ENCODE data around the gene AMPD1.
A peak's percentile ranks its signal among the peaks of the same experiment; 100 is the strongest.

The AMPD1 gene

GRCh38 chr1:114696810-114697209, 1.5 kb upstream of the AMPD1 start:
- Mint-ChIP-seq H3K9me3 (no peaks in the 10 kb centered on the region), H3K27ac (no peak overlapping the region), H3K36me3 (ENCODE audit: low read depth) (no peaks in the 10 kb centered on the region), H3K4me1 (peaks cover 9% of the 10 kb centered on the region), H3K4me3 (no peak overlapping the region), H3K27me3 (ENCODE audit: low read depth) (no peaks in the 10 kb centered on the region)
- TF ChIP-seq CTCF (IDR thresholded peaks at IDR 0.05; ENCODE audit: unreplicated experiment in 3 of 3): no peak

GRCh38 chr1:114694540-114695310, 621 bp downstream of the AMPD1 start:
- H3K4me3 Mint-ChIP-seq: peak overlapping the region in 1 of 3 experiments; percentile 70
- H3K27ac Mint-ChIP-seq: peak overlapping the region in 1 of 3 experiments; percentile 33
- H3K9me3 Mint-ChIP-seq: no peaks in the 10 kb centered on the region
- H3K27me3 Mint-ChIP-seq (ENCODE audit: low read depth): no peaks in the 10 kb centered on the region
- peaks cover 9% of the 10 kb centered on the region for H3K4me1 Mint-ChIP-seq
- no peaks in the 10 kb centered on the region for H3K36me3 Mint-ChIP-seq (ENCODE audit: low read depth)
- no peak for TF ChIP-seq CTCF (IDR thresholded peaks at IDR 0.05; ENCODE audit: unreplicated experiment in 3 of 3)

DNA sequence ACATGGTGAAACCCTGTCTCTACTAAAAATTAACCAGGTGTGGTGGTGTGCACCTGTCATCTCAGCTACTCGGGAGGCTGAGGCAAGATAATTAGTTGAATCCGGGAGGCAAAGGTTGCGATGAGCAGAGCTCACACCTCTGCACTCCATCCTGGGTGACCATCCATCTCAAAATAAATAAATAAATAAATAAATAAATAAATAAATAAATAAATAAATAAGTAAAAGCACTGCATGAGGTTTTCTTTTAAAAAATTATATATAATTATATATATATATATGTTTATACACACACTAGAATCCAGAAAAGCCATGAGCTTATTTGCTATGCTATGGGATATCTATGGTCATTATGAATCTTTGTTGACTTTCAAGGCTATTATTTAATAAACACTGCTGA, 2.4 kb downstream of the AMPD1 start:
- H3K4me3 Mint-ChIP-seq: no peak overlapping the region
- no peaks in the 10 kb centered on the region for H3K9me3 Mint-ChIP-seq
- H3K27me3 Mint-ChIP-seq (ENCODE audit: low read depth): peaks cover 9% of the 10 kb centered on the region
- H3K36me3 Mint-ChIP-seq (ENCODE audit: low read depth): no peaks in the 10 kb centered on the region
- peaks cover 9% of the 10 kb centered on the region for H3K4me1 Mint-ChIP-seq
- H3K27ac Mint-ChIP-seq: no peak overlapping the region
- no peak for TF ChIP-seq CTCF (IDR thresholded peaks at IDR 0.05; ENCODE audit: unreplicated experiment in 3 of 3)

GRCh38 chr1:114691061-114691460, 4.3 kb downstream of the AMPD1 start:
- Mint-ChIP-seq H3K27me3 (ENCODE audit: low read depth) (peaks cover 12% of the 10 kb centered on the region), H3K27ac (no peak overlapping the region), H3K36me3 (ENCODE audit: low read depth) (no peaks in the 10 kb centered on the region), H3K9me3 (no peaks in the 10 kb centered on the region), H3K4me3 (no peak overlapping the region), H3K4me1 (peaks cover 9% of the 10 kb centered on the region)
- TF ChIP-seq CTCF (IDR thresholded peaks at IDR 0.05; ENCODE audit: unreplicated experiment in 3 of 3): no peak

DNA sequence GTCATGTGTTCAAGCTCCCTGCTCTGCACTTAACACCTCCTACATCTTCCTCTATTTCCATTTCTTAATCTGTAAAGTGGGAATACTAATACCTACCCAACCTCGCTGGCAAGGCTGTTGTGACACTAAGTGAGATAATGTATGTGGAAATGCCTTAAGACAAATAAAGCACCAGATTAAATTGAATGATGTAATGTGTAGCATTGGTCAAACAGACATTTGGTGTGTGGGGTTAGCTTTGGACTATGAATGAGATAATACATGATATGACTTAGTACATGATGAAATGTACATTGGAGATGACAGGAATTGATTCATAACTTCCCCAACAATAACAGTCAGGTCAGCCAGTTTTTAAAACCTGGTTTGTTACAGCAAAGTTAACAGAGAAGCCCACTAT, 5.2 kb downstream of the AMPD1 start:
- no peak for TF ChIP-seq CTCF (IDR thresholded peaks at IDR 0.05; ENCODE audit: unreplicated experiment in 3 of 3)

GRCh38 chr1:114688526-114688925, 6.8 kb downstream of the AMPD1 start:
- Mint-ChIP-seq H3K36me3 (ENCODE audit: low read depth) (no peaks in the 10 kb centered on the region), H3K9me3 (no peaks in the 10 kb centered on the region), H3K4me3 (no peak overlapping the region), H3K4me1 (no peaks in the 10 kb centered on the region), H3K27me3 (ENCODE audit: low read depth) (peaks cover 19% of the 10 kb centered on the region), H3K27ac (no peak overlapping the region)
- no peak for TF ChIP-seq CTCF (IDR thresholded peaks at IDR 0.05; ENCODE audit: unreplicated experiment in 3 of 3)

More for the DNA sequence above, 5.2 kb downstream of the AMPD1 start:
- H3K4me3 Mint-ChIP-seq: no peak overlapping the region
- H3K9me3 Mint-ChIP-seq: no peaks in the 10 kb centered on the region
- H3K36me3 Mint-ChIP-seq (ENCODE audit: low read depth): no peaks in the 10 kb centered on the region
- peaks cover under 1% of the 10 kb centered on the region for H3K4me1 Mint-ChIP-seq
- H3K27ac Mint-ChIP-seq: no peak overlapping the region
- H3K27me3 Mint-ChIP-seq (ENCODE audit: low read depth): peaks cover 18% of the 10 kb centered on the region

Data from nephron (organoid).